Thymus (tissue), 11 donors: ENCODE measurements around the gene CMSS1. TPM values are rescaled to one million over a fixed set of nuclear protein-coding genes. Genes with fewer than 3 reads are reported as not detected.

ENCODE experiments used
- DNase-seq, 9 donors: peaks; one replicate each; pipeline ENCODE4 v3.0.0-alpha.2; 2013; ENCODE audit warnings: low spot score in 9 of 9, low read depth in 6 of 9, missing footprints in 1 of 9
- H3K27ac ChIP-seq, 2 donors: one replicate each; pipeline ENCODE4 v1.5.1; 2013; ENCODE audit warnings: control low read depth in 1 of 2, low read depth in 1 of 2, low read length in 1 of 2, mild to moderate bottlenecking in 1 of 2, moderate library complexity in 1 of 2
- H3K27me3 ChIP-seq, 2 donors: one replicate each; pipeline ENCODE4 v1.5.1; 2013; ENCODE audit warnings: low read length in 1 of 2; ENCODE audit not compliant: control insufficient read depth in 2 of 2, insufficient read depth in 1 of 2
- H3K36me3 ChIP-seq, 2 donors: one replicate each; pipeline ENCODE4 v1.5.1; 2013; ENCODE audit warnings: low read length in 1 of 2, mild to moderate bottlenecking in 1 of 2, moderate library complexity in 1 of 2; ENCODE audit not compliant: control insufficient read depth in 2 of 2, insufficient read depth in 2 of 2
- H3K4me1 ChIP-seq, 2 donors: one replicate each; pipeline ENCODE4 v1.5.1; 2013; ENCODE audit warnings: low read length in 2 of 2; ENCODE audit not compliant: control insufficient read depth in 2 of 2, insufficient read depth in 2 of 2
- H3K4me3 ChIP-seq, 2 donors: one replicate each; pipeline ENCODE4 v1.5.1; 2013; ENCODE audit warnings: low read length in 2 of 2, control low read depth in 1 of 2, mild to moderate bottlenecking in 1 of 2
- H3K9me3 ChIP-seq, 2 donors: one replicate each; pipeline ENCODE4 v1.5.1; 2013; ENCODE audit warnings: low read length in 1 of 2, mild to moderate bottlenecking in 1 of 2; ENCODE audit not compliant: control insufficient read depth in 2 of 2, insufficient read depth in 1 of 2
- WGBS: extraction: QIAGEN DNeasy Blood & Tissue Kit; methylation state at CpG from one replicate; pipeline ENCODE4 v1.1.7; 2013; 5-methylcytosine and 5-hydroxymethylcytosine counted together
- polyA plus RNA-seq: library from polyadenylated mRNA; stranded (reverse); fragments of 200-250 nt; gene quantifications from one replicate; pipeline ENCODE4 v1.2.3, GENCODE V29; 2013
- total RNA-seq: library from RNA; stranded (reverse); fragments of 120-200 nt; gene quantifications from one replicate; pipeline ENCODE4 v1.2.4, GENCODE V29; 2013
- donor health status: healthy.

The CMSS1 gene
- total and polyA plus RNA-seq, 2 donors: 27.3 to 39.0 TPM

- WGBS: 96% methylated on average over 1 of the region's 1 CpG
- Histone ChIP-seq H3K27ac (no peak overlapping the region), H3K4me3 (no peak overlapping the region), H3K27me3 (no peaks in the 10 kb centered on the region), H3K36me3 (no peaks in the 10 kb centered on the region), H3K9me3 (no peaks in the 10 kb centered on the region), H3K4me1 (no peaks in the 10 kb centered on the region)
- no peak for DNase-seq
Observed at GRCh38 chr3:99981138-99981537, 163.5 kb downstream of the CMSS1 start.

GRCh38 chr3:99982650-99983049, 165.0 kb downstream of the CMSS1 start:
- DNase-seq: no peak
- Histone ChIP-seq H3K4me1 (no peaks in the 10 kb centered on the region), H3K27ac (no peak overlapping the region), H3K36me3 (no peaks in the 10 kb centered on the region), H3K9me3 (no peaks in the 10 kb centered on the region), H3K4me3 (no peak overlapping the region), H3K27me3 (no peaks in the 10 kb centered on the region)
- 82% methylated on average over 2 of the region's 2 CpGs for WGBS

DNA sequence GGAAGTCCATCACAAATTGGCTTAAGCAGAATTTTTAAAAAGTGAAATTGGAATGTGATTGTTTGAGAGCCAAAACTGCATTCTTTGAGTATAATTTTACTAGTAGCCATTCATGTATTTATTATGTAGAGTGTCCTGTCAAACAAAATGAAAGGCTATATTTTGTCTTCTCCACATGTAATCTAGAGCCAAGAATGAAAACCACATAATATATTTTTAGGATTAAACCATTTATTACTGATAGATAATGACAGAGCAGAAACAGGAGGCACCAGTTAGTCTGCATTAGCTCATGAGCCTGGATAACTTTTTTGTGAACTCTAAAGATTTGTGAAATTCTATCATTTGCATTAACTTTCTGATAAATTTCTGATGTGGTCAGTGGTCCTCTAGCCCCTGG, 166.5 kb downstream of the CMSS1 start:
- Histone ChIP-seq H3K27ac (no peak overlapping the region), H3K4me3 (no peak overlapping the region), H3K4me1 (no peaks in the 10 kb centered on the region), H3K9me3 (no peaks in the 10 kb centered on the region), H3K27me3 (no peaks in the 10 kb centered on the region), H3K36me3 (no peaks in the 10 kb centered on the region)
- no peak for DNase-seq

DNA sequence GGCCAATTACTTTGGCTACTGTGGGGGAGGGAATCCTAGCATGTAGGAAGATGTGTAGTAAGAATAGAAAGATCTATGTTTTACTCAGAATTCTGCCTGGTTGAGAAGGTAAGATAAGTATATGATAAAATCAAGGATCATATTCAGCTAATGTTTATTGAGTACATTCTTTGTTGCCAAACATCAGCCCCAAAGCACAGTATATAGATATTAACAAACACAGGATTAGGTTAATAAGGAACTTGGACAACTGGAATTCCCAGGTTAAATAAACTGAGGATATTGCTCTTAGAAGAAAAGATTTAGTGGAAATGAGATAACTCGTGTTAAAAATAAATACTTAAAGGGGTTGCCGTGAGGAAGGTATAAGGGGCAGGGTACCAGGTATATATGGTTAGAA, 167.0 kb downstream of the CMSS1 start:
- WGBS: 96% methylated on average over 2 of the region's 2 CpGs
- Histone ChIP-seq H3K4me3 (no peak overlapping the region), H3K27me3 (no peaks in the 10 kb centered on the region), H3K36me3 (no peaks in the 10 kb centered on the region), H3K27ac (no peak overlapping the region), H3K4me1 (no peaks in the 10 kb centered on the region), H3K9me3 (no peaks in the 10 kb centered on the region)
- DNase-seq: no peak

- Histone ChIP-seq H3K27me3 (no peaks in the 10 kb centered on the region), H3K27ac (no peak overlapping the region), H3K4me3 (no peak overlapping the region), H3K4me1 (no peaks in the 10 kb centered on the region), H3K9me3 (peaks cover 0 to 2% of the 10 kb centered on the region in 2 donors), H3K36me3 (no peaks in the 10 kb centered on the region)
- no peak for DNase-seq
- WGBS: 96% methylated on average over 1 of the region's 1 CpG
Observed at GRCh38 chr3:99990179-99990578, 172.5 kb downstream of the CMSS1 start.

- peaks cover 0 to 8% of the 10 kb centered on the region in 2 donors for H3K9me3 ChIP-seq
- 98% methylated on average over 2 of the region's 2 CpGs for WGBS
- no peak for DNase-seq
Observed at GRCh38 chr3:99997293-99997692, 179.6 kb downstream of the CMSS1 start.

DNA sequence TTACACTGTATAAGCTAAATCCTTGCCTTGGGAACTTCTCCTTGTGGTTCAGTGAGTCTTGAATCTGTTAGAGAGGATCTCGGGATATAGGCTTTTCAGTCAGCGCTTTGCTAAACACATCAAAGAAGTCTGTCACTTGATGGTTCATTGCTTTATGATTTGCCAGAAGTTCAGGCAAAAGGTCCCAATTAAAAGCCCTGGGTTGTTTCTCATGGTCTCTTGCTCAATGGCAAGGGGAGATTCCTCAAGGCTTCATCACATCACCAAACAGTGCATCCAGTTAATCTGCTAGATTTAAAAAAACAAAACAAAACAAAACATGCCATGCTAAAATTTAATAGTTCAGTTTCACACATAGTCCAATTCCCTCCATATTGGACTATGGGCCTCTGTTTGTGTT, 181.9 kb downstream of the CMSS1 start:
- Histone ChIP-seq H3K27ac (no peak overlapping the region), H3K36me3 (no peaks in the 10 kb centered on the region), H3K4me3 (no peak overlapping the region), H3K9me3 (peaks cover 0 to 8% of the 10 kb centered on the region in 2 donors), H3K27me3 (no peaks in the 10 kb centered on the region), H3K4me1 (no peaks in the 10 kb centered on the region)
- no peak for DNase-seq
- 98% methylated on average over 2 of the region's 2 CpGs for WGBS

More at GRCh38 chr3:99997293-99997692, 179.6 kb downstream of the CMSS1 start:
- Histone ChIP-seq H3K36me3 (no peaks in the 10 kb centered on the region), H3K27me3 (no peaks in the 10 kb centered on the region), H3K4me3 (no peak overlapping the region), H3K27ac (no peak overlapping the region), H3K4me1 (no peaks in the 10 kb centered on the region)

DNA sequence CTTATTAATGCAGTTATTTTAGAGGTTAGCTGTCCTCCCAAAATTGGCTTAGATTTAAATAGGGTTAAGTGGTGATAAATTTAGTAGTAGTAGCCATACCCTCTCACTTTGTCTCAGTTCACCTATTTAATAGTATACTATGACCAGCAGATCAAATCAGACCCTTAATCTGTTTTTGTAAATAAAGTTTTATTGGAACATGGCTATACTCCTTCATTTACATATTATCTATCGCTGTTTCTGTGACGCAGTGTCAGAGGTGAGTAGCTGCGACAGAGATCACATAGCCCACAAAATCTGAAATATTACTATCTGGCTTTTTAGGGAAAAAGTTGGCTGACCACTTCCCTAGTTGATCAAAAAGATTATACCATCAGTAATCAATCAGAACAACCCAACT, 183.4 kb downstream of the CMSS1 start:
- Histone ChIP-seq H3K27ac (no peak overlapping the region), H3K4me1 (peaks cover 0 to 4% of the 10 kb centered on the region in 2 donors), H3K36me3 (no peaks in the 10 kb centered on the region), H3K27me3 (no peaks in the 10 kb centered on the region), H3K9me3 (no peaks in the 10 kb centered on the region), H3K4me3 (no peak overlapping the region)
- DNase-seq: no peak
- WGBS: 95% methylated on average over 3 of the region's 3 CpGs

GRCh38 chr3:100001526-100002270, 184.0 kb downstream of the CMSS1 start:
- Histone ChIP-seq H3K4me1 (peaks cover 0 to 4% of the 10 kb centered on the region in 2 donors), H3K4me3 (no peak overlapping the region), H3K9me3 (no peaks in the 10 kb centered on the region), H3K27me3 (no peaks in the 10 kb centered on the region), H3K36me3 (no peaks in the 10 kb centered on the region), H3K27ac (peak overlapping the region; percentile 25 to 38)
- 96% methylated on average over 8 of the region's 8 CpGs for WGBS
- peak in 1 of 9 donors; percentile 26 for DNase-seq
